GM21576 (cell line): ENCODE data around the gene TAGLN.

ENCODE experiments used
- ATAC-seq: cut with Tn5 transposase; IDR thresholded peaks from one replicate; pipeline ENCODE4 v1.9.1; 2021; ENCODE audit warnings: mild to moderate bottlenecking, moderate library complexity; ENCODE audit not compliant: unreplicated experiment

Gene TAGLN

DNA sequence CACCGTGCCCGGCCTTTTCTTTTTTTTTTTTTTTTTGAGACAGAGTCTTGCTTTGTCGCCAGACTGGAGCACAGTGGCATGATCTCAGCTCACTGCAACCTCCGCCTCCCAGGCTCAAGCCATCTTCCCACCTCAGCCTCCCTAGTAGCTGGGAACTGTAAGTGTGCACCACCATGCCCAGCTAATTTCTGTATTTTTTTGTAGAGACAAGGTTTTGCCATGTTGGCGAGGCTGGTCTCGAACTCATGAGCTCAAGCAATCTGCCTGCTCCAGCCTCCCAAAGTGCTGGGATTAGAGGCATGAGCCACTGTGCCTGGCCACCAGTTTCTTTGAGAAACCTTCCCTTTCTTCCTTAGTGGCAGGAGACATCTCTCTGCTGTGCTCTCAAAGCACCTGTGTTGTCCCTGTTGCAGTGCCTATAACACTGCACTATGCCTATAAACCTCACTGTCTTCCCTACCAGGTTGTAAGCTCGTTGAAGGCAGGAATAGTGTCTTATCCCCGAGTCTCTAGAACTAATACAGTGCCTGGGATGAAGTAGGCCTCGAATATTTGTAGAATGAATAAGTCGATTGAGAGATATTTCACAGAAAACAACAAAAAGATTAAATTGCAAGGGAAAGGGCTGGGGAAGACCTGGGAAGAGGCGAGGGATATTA lies 13.7 kb downstream of the TAGLN start:
- no peak for ATAC-seq

DNA sequence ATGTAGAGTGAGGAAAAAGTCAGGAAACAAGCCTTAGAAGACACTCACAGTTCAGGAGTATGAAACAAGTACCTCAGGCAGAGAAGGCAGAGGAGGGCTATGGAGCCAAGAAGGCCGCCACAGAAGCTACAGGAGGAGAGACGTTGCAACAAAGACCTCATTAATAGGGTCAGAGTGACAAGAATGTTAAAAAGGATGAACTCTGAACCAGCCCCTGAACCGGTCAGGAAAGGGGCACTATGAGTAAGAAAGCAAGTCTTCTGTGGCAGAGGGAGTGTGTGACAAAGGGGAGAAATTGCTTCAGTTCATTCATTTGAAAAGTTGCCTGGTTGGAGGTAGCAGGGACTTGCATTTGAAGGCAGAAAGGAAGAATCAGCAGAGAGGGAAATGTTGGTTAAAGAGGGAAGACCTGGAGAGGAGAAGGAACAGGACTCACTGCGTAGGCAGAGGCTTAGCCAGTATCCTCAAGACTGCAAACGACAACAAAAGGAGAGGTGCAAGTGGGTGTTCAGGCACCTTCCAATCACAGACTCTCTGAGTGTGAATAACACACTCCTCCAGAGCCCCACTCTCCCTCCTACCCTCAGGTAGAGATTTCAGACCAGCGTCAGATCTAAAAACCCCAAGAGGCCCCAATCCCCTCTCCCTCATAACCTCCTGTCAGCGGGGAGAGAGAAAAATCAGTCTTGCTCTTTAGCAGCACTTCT lies 15.4 kb downstream of the TAGLN start:
- no peak for ATAC-seq

DNA sequence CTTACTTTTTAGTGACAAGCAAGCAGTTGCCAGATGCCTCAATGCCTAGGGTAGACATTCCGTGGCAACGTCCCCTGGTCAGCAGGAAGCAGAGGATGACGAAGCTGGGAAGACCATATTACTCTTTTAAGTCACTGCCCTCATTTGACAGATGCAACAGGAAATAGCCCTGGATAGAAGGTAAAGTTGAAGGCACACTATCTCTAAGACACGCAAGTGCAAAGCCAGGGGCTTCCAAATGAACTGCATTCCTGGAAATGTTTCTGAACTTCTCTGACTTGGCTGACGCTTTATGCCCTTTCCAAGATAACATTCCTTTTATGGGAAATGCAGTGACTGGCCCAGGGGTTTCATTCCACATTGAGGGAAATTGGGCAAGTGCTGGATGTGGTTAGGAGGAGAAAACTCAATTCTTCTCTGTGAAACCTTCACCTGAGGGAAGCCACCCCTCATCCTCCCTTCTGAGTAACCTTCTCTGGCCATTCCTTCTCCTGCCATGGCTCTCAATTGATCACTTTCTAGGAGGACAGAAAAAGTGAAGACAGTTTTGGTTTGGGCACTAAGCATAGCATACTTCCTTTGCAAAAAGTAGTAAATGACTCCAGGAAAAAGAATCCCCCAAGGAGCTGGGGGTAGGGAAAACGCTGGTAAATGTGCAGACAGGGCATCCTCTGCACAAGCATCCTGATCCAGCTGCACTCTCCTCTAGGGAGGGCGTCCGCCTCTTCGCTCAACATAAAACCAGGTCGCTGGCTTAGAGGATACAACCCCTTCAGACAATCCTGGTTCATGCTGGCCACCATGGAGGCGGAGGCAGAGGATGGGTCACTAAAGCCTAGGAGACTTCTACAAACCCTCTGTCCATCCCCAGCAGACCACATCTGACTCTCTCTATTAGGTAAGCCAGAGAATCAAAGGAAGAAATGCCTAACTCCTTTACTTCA lies 18.2 kb downstream of the TAGLN start:
- ATAC-seq = no peak

DNA sequence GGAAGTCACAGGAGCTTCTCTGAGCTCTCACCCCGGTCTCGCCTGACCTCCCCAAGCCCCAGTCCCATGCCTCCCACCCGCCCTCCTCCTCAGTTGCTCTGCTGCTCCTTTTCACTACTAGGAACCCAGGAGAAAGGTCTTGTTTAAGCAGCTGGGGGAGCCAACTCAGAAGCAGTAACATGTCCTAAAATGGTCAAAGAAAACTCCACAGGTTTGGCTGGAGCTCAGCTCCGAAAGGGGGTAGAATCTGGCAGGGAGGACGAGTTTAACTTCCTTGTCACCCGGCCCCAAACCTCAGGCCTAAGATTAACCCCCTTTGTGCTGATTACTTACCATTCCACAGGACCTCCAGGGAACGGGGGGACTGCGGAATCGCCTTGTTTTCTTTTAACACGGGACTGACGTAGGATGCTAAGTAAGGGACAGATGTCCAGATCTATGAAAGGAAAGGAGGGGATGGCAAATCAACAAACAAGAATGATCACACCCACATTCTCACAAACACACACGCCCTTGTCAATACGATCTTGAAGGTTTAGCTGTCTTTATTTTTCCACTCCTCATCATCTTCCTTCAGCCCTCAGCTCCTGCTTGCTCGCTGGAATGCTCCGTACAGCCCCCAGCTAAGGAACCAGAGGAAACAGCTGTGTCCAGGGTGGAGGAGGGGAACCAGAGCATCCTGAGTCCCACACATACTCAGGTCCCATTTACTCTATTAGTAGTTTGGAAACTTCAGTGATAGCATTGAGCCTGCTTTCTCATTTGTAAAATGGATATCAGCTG lies 19.2 kb downstream of the TAGLN start:
- no peak for ATAC-seq

DNA sequence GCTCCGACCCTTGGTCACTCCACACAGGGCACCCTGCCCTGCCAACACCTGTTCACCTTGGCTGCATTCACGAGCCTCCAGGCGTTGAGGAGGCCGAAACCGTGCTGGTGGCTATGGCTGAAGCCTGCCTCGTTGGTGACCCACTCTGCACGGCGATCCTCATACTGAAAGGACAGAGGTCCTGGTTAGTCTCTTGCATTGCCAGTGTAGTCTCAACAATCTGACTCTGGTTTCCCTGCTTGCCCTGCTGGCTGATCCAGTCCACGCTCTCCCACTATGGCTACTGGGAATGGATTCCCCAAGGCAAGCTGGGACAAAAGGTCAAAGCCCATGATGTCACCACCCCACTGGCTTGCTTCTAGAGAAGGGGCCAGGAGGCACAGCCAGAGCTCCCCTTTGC lies 19.8 kb downstream of the TAGLN start:
- no peak for ATAC-seq

DNA sequence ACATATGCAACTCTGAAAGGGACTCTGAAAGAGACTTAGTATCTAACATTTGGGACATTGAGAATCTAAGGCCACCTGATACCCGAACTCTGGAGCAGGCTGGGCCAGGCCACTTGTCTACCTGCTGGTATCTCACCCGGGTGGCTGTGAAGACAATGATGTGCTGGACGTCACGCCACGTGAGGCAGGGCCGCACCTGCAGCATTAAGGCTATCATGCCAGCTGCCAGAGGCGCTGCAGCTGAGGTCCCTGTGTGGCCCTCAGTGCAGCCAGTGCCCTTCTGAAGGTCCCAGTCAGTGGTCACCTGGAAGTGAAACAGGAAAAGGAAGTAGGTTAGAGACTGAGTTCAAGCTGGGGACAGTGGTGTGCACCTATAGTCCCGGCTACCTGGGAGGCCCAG lies 20.3 kb downstream of the TAGLN start:
- no peak for ATAC-seq

DNA sequence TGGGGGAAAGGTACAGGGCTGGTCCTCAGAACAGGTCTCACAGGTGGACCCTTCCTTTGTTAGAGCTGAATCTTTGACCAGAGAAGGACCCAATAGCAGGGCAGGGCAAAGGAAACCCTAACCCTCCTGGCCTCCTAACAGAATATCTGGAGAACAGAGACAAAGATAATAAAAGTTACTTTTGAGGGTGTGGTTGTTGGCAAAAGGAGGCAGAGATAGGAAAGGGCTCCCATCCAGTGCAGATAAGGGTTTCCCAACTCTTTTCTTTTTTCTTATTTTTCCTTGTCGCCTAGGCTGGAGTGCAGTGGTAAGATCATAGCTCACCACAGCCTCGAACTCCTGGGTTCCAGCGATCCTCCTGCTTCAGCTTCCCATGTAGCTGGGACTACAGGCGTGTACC lies 20.8 kb downstream of the TAGLN start:
- no peak for ATAC-seq

DNA sequence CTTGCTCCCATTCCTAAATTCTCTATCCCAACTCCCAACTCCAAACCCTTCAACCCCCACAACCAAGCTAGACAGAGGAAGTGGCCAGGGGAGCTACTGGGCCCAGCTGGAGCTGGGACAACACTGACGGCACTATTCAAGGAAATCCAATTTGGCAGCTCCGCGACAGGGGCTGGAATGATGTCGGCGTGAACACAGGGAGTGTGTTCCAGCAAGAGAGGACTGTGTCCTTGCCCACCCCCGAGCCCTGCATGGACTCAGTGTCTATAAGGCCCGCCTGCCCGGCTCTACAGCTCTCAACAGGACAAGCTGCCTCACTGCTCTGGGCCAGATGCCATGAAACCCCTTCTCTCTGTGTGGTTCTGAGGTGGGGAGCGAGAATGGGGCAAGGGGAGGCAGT lies 21.4 kb downstream of the TAGLN start:
- ATAC-seq = no peak

DNA sequence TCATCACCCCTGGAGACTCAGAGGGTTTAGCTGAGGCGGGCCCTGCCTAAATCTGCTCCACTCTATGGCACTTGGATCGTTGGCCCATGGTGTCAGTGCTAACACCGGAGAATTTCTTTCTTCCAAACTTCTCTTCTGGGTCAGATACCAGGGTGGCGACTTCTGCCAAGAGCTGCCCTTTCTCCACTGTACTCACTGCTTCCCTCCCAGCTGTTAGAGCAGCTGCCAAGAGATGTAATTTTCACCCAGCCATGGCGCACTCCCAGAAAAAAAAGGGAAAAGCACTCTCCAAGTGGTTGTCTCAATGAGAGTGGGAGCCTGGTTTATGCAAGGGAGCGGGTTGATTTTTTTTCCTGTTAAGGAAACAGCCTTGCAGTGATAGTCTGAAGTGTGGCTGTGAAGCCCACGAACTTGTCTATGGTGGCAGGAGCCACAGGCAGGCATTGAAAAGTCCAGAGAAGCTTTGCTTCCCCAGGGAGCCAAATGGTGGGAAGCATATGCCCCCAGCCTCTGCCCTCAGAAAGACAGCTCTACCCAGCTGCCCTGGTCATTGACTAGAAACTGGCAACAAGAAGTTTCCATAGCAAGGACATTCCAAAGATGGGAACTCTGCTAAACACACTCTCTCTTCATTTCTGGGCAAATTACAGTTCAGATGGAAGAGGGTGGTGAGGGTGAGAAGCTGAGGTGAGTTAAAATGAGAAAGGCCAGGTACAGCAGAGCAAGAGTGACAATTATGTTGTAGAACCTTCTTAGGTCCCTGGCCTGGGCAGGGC lies 22.0 kb downstream of the TAGLN start:
- no peak for ATAC-seq

DNA sequence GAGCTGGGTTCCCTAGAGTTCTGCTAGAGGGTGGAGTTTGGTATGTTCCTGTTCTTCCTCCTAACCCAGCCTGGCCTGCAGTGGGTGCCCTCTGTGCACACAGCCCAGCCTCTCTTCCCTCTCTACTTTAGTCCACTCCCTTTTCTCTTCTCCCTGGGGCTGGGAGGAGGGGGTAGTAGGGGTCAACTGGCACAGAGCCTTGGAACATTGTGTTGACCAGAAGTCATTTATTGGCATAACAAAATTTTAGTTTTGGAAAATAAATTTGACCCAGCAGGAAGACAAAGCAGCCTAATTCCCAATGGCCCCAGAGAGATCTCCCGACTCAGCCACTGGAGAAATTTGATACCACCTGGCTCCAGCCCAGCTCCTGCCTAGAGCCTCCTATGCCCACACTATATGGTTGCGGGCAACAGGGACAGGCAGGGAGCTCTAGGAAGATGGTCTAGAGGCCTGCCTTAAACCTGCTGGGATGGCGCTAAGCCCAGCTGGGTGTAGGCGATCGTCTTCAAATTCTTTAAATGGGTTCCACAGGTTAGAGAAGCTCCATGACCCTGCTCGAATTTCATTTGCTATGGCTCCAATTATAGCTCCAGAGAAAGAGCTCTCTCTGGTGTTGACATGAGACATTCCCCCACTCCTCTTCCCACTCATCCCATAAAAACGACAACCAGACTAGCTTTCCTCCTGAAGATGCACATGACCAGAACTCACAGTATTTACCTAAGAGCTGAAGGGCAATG lies 22.8 kb downstream of the TAGLN start:
- ATAC-seq = no peak

DNA sequence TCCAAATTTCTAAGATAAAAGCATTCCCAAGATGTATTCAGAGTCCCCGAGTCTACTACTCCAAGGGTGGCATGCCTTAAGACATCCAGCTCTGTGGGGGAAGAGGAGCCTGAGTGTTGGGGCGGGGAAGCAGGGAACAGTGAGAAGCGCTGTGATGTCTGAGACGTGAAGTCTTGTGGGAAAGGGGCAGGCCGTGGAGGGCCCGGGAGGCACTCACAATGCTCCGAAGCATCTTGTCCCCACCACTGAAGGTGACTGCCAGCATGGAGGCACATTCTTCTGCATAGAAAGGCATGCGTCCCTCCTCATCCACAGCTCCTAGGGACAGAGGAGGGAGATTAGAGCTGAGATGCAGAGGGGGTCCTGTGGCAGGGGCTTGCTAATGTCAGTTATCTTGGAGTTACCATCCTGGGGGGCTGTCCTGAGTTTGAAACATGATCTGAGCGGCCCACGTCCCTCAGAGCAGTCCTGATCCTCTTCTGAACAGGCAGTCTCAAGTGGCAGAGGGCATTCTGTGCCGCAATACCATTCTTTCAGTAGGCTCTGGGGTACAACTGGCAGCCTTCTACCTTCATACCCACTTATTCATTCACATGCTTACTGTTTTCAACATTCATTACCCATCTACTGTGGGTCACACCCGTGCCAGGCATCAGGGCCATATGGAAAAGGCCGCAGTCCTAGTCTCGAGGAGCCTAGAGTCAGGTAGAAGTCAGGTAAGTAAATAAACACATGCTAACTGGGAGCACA lies 24.0 kb downstream of the TAGLN start:
- ATAC-seq = no peak

DNA sequence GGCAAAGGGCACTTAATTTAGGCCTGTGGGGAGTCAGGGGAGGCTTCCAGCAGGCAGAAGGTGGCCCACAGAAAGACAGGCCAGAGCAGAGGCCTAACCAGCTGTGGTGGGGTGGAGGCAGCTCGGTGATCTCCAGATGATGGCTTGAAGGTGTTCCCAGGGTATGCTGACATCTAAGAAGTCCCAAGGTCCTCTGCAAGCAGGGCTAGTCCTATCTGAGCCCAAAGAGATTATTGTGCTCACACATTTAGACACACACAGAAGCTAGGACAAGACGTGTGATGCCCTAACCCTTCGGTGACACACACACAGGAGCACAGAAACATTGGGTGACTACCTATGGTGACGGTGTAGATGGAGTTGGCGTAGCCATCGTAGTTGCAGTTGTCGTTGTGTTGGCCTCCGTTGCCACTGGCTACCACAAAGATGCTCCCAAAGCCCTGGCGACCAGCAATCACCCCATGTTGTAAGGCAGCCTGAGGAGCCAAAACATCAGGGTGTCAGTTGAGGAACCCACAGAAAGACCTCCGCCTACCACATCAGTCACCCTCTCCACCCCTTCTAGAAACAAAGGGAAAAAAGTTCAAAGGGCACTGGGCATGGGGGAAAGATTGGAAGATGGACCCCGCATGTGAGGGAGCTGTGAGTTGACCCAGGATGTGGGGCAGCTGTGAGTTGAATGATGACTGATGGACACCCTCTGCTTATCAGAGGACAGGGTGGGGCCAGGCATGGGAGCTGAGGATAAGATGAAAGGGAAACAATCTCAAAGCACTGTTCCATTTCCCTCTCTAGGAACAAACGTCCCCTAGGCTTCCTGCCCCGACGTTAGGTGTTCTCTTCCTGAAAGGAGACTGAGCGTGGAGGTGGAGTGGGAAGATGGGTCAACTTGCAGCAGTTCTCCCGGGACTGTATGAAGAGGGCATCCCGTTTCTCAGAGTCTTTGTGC lies 24.8 kb downstream of the TAGLN start:
- ATAC-seq = no peak

DNA sequence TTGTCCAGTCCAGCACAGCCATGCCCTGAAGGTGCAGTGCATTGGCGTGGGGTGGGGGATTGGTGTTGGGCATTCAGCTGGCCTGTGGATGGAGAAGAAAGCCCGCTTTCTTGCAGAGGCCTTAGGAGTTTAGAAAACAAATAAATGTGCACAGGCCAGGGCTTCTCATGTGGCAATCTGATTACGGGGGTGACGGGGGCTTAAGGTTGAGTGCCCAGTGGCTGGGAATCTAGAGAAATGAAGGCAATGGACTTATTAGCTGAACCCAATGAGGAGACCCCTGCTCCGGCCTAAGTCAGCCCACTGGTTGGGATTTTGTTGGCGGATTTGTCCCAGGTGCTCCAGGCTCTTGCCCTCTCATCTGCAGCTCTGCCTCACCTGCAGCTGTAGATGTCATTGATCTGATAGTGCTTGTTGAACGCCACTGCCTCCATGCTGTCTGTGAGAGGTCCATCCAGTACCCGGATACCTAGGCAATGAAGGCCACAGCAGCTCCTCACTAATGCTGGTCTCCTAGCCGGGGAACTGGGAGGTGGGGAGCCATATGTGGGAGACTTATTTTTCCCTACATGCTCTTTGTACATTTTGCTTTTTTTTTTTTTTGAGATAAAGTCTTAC lies 26.5 kb downstream of the TAGLN start:
- ATAC-seq = no peak

DNA sequence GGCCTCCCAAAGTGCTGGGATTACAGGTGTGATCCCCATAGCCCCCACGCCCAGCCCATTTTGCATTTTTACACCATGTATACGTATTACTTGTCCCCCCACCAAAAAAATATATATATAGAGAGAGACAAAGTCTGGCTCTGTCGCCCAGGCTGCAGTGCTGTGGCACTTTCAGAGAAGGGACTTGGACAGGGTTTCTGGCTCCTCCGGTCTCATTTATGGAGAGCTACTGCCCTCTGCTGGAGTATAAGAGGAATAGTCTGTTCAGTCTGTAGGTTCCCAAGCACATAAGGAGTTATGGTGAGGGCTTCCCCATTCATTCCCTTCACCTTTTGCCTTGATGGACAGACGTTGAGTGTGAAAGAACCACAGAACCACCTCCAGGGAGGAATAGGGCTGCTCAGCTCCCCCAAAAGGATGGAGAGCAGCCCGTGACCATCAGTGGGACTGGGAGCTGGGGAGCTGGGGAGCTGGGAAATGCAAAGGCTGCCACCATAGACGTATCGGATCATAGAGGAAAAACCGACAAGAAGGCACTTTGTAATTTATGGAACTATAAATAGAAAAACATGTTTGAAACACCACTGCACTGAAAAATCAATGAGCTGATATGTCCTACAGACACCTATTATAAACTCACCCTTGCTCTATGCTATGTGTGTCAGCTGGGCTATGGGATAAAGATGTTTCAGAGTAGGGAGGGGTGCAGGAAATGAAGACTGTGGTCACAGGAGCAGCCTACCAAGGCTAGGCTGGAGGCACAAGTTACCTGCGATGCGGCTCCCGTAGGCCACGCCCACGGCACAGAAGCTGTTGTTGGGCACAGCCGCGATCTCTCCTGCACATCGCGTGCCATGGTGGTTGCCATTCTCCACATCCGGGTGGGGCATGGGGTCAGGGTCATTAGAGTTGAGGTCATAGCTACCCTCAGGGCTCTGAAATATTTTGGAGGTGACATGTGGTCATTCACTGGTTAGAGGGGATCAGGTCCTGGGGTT lies 27.5 kb downstream of the TAGLN start:
- ATAC-seq = no peak

DNA sequence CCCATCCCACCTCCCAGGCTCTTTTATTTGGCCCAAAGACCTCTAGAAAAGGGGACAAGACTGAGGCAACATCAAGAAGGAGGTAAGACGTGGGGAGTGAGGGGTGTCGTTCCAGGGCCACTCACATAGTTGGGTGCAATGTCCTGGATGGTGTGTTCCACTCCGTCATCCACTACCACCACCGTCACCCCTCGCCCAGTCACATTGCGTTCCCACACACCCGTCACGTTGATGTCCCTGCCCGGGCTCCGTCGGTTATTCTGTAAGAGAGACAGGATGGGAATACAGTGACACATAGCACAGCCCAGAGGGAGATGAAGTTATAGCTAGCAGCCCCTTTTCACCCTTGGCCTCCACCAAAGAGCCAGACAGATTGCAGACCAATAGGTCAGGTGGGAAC lies 28.9 kb downstream of the TAGLN start:
- ATAC-seq = no peak

DNA sequence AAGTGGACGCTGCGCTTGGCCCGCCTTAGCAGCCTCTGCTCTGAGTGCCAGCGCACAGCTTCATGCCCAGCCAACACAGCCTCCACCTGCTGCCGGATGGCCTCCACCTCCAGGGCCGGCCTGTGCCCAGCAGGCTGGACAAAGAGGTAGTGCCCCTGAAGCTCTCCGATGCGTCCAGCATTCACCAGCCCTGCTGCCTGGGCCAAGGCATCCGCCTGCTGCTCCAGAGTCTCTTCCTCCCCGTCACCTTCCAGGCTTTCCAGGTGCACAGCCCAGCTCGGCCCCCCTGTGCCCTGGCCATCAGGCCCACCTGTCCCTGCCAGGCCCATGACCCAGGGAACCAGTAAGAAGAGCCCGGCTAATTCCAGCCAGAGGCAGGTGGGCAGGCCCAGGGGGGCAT lies 30.2 kb downstream of the TAGLN start:
- no peak for ATAC-seq
